HG03159 (cell line): ENCODE measurements around the gene TTYH3.

Source experiments
- ATAC-seq: cut with Tn5 transposase; IDR thresholded peaks from one replicate; pipeline ENCODE4 v1.9.1; 2021; ENCODE audit warnings: mild to moderate bottlenecking, moderate library complexity; ENCODE audit not compliant: unreplicated experiment

The TTYH3 gene

DNA sequence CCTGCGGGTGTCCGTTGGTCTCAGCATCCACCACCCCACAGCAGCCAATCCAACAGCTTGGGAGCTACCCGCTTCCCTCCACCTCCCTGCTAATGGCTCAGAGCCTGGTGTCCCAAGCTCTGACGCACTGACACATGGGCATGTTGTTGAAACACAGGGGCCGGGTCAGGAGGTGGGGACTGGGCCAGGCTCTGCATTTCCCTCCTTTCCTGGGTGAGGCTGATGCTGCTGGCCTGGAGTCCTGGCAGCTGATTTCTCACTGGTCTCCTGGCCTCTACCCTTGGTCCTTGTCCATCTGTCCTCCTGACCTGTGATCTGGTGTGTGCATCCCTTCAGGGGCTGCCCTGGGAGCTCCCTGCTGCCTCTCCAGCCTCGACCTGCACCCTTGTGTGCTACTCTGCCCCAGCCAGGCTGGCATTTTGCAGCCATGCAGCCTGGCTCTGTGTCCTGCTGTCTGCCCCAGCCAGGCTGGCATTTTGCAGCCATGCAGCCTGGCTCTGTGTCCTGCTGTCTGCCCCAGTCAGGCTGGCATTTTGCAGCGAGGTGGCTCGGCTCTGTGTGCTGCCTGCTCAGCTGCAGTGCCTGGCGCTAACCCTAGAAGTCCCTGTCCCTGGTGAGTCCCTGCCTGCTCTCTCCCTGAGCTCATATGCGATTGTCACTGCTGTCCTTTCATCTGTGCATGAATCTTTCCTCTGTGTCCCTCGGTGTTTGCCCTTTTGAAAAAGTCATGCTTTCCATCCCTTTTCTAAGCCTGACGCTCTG, 70.2 kb downstream of the TTYH3 start:
- no peak for ATAC-seq

GRCh38 chr7:2702594-2702957, 70.8 kb downstream of the TTYH3 start:
- no peak for ATAC-seq

GRCh38 chr7:2705371-2706096, 73.7 kb downstream of the TTYH3 start:
- no peak for ATAC-seq

DNA sequence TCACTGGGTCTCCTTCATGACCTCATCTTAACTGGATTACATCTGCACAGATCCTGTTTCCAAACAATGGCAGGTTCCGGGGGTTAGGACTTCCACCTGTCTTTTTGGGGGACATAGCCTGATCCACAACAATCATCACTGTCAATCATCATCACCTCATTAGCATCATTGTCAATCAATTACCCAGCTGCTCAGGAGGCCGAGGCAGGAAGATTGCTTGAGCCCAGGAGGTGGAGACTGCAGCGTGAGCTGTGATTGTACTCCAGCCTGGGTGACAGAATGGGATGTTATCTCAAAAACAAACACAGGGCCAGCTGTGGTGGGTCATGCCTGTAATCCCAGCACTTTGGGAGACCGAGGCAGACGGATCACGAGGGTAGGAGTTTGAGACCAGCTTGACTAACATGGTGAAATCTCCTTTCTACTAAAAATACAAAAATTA, 74.9 kb downstream of the TTYH3 start:
- no peak for ATAC-seq

DNA sequence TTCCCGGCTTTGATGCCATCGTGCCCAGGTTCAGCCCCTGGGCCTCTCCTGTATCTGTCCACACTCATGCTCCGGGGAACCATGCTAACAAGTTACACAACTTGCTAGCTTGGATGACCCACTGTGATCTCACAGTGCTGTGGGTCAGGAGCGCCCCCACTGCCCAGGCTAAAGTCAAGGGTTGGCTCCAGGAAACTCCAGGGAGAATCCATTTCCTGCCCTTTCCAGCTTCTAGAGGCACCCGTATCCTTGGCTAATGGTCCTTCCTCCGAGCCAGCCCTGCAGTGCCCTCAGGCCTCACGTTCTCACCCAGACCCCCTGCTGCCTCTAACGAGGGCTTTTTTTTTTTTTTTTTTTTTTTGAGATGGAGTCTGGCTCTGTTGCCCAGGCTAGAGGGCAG, 75.7 kb downstream of the TTYH3 start:
- ATAC-seq, result no peak

DNA sequence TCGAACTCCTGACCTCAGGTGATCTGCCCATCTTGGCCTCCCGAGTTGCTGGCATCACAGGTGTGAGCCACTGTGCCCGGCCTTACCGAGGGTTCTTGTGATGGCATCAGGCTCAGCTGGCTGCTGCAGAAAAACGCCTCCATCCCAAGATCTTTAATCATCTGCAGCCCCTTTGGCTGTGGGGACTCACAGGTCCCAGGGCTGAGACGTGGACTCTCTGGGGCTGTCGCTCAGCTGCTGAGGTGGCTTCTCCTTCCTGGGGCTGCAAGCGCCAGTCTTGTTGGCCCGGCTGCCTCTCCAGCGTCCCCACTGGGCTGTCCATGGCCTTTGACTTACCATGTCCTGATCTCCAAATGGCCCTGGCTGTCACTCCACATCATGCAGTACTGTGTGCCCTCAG, 76.3 kb downstream of the TTYH3 start:
- ATAC-seq, result no peak

- ATAC-seq, result no peak
Measured at GRCh38 chr7:2708547-2709310, 76.9 kb downstream of the TTYH3 start.

- ATAC-seq, result peak; percentile 75
Measured at GRCh38 chr7:2709553-2710285, 77.9 kb downstream of the TTYH3 start.

DNA sequence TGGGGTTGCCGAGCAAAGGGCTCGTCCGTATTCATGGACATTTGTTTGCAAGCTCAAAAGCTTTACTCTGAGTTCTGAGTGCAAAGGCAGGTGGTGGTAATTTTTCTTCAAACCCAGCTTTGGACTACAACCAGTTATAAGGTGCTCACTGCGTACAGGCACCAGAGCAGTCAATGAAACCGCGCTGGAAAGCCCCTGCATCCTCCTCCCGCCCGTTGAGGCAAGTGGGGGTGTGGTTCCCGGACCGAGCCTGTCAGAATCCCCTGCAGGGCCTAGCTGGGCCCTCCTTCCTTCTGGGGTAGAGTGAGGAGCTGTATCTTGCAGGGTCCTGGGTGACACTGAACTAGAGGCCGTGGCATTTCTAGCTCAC, 78.5 kb downstream of the TTYH3 start:
- ATAC-seq, result peak; percentile 46

DNA sequence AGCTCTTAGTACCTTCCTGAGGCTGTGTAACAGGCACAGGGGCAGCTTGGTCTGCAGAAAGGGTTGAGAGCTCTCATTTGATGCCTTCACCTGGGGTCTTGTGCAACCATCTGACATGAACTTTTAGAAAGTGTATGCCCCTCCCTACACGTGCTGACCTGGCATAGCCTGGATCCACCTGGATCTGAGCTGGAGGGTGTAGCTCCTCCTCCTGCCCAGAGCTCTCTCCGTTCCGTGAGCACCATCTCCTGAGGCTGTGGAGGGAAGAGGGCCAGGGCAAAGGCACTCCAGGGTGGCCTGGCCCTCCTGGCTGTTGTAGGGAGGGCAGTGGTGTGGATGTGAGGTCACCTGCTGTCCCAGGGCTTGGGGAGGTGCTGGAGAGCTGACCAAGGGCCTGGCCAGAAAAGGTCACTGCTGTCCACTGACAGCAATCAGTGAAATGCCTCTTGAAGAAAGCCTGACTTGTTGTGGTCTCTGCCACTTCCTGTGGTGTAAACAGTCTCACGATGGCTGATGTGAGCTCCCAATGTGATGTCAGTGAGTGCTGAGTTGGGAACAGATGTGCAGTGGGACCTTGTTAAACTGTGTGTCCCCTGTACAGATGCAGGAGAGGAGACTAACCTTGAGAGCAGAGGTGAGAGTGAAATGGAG, 79.2 kb downstream of the TTYH3 start:
- ATAC-seq, result no peak

- no peak for ATAC-seq
Measured at GRCh38 chr7:2711895-2712675, 80.3 kb downstream of the TTYH3 start.

GRCh38 chr7:2713370-2713769, 81.6 kb downstream of the TTYH3 start:
- ATAC-seq, result no peak

GRCh38 chr7:2713978-2714377, 82.2 kb downstream of the TTYH3 start:
- no peak for ATAC-seq
